H1 (cell line): ENCODE data around the gene ASL. TPM values are rescaled to one million over a fixed set of nuclear protein-coding genes. Genes with fewer than 3 reads are reported as not detected.
"Not testable (repeated sequence)": the region's sequence is repeated elsewhere in the genome, so short reads cannot be mapped to it uniquely, and the experiment has no call there.

Experiments
- CTCF ChIA-PET: fragments of 300-600 bp; sonication (Branson Sonifier 250); formaldehyde crosslinking; loops from one replicate; lab custom pipeline; 2021; ENCODE audit not compliant: partially characterized antibody; lab: Charles Lee
- POLR2A ChIA-PET: fragments of 300-600 bp; sonication (Branson Sonifier 250); formaldehyde crosslinking; loops from one replicate; lab custom pipeline; 2021; ENCODE audit warnings: inconsistent platforms; ENCODE audit not compliant: partially characterized antibody; lab: Charles Lee
- DNase-seq, 2 experiments: peaks; one replicate each; pipeline versions ENCODE4 v3.0.0 to v3.0.0-alpha.2; 2010 to 2022; ENCODE audit warnings: low spot score in 2 of 2, low read depth in 1 of 2, mixed read lengths in 1 of 2
- FAIRE-seq: peaks from 2 replicates; lab custom pipeline; 2011; peaks lifted over from hg19 to GRCh38; lab: Jason Lieb, UNC
- H2AFZ ChIP-seq: 2 replicates; pipeline ENCODE4 v1.8.1; 2012; ENCODE audit warnings: low read length, inconsistent platforms
- H2AK5ac ChIP-seq: 2 replicates; pipeline ENCODE4 v1.6.1; 2013; ENCODE audit warnings: low read depth, low read length
- H2BK120ac ChIP-seq: replicated peaks from 2 replicates; pipeline ENCODE3; 2013; ENCODE audit warnings: low read depth, low read length, inconsistent platforms
- H2BK12ac ChIP-seq: 2 replicates; pipeline ENCODE4 v1.6.1; 2013; ENCODE audit warnings: low read depth, low read length
- H2BK15ac ChIP-seq: 2 replicates; pipeline ENCODE4 v1.6.1; 2013; ENCODE audit warnings: low read length
- H2BK20ac ChIP-seq: 2 replicates; pipeline ENCODE4 v1.6.1; 2013; ENCODE audit warnings: low read length
- H2BK5ac ChIP-seq: 2 replicates; pipeline ENCODE4 v1.6.1; 2013; ENCODE audit warnings: low read depth, low read length
- H3K14ac ChIP-seq: 2 replicates; pipeline ENCODE4 v1.6.1; 2013; ENCODE audit warnings: inconsistent platforms; ENCODE audit not compliant: insufficient read length
- H3K18ac ChIP-seq: 2 replicates; pipeline ENCODE4 v1.6.1; 2013; ENCODE audit warnings: low read length; ENCODE audit errors: extremely low read depth
- H3K23ac ChIP-seq: 2 replicates; pipeline ENCODE4 v1.6.1; 2013; ENCODE audit warnings: inconsistent platforms; ENCODE audit not compliant: insufficient read length
- H3K23me2 ChIP-seq: 2 replicates; pipeline ENCODE4 v1.6.1; 2013; ENCODE audit warnings: low read depth, low read length
- H3K27ac ChIP-seq: 2 replicates; pipeline ENCODE4 v1.6.1; 2011; ENCODE audit warnings: low read depth, low read length, inconsistent platforms
- H3K27me3 ChIP-seq, 4 experiments: replicated peaks in 1 of 4; 1 replicate in 1 of 4; 2 replicates in 3 of 4; pipeline versions ENCODE4 v1.6.1 to v1.8.1; 2011 to 2013; ENCODE audit warnings: low read length in 3 of 4, mild to moderate bottlenecking in 3 of 4, inconsistent platforms in 2 of 4, mixed read lengths in 2 of 4, moderate library complexity in 1 of 4; ENCODE audit not compliant: control insufficient read depth in 3 of 4, insufficient read depth in 3 of 4; ENCODE audit errors: extremely low read depth in 1 of 4
- H3K36me3 ChIP-seq, 4 experiments: 2 replicates each; pipeline versions ENCODE4 v1.6.1 to v1.8.1; 2011 to 2013; ENCODE audit warnings: mild to moderate bottlenecking in 4 of 4, low read length in 3 of 4, moderate library complexity in 2 of 4, control low read depth in 1 of 4, inconsistent platforms in 1 of 4; ENCODE audit not compliant: insufficient read depth in 4 of 4, control insufficient read depth in 2 of 4
- H3K4ac ChIP-seq: replicated peaks from 2 replicates; pipeline ENCODE3; 2013; ENCODE audit warnings: low read length, low read depth, mixed read lengths, inconsistent platforms; ENCODE audit not compliant: insufficient read length
- H3K4me1 ChIP-seq, 4 experiments: replicated peaks in 1 of 4; 1 replicate in 1 of 4; 2 replicates in 3 of 4; pipeline versions ENCODE4 v1.6.1 to v1.8.1; 2011 to 2013; ENCODE audit warnings: low read length in 3 of 4, inconsistent platforms in 2 of 4, mixed read lengths in 1 of 4; ENCODE audit not compliant: insufficient read depth in 4 of 4, control insufficient read depth in 3 of 4
- H3K4me2 ChIP-seq, 2 experiments: 2 replicates each; pipeline versions ENCODE4 v1.6.1 to v1.8.1; 2011 to 2013; ENCODE audit warnings: low read depth in 2 of 2, low read length in 2 of 2, control low read depth in 1 of 2, inconsistent platforms in 1 of 2, mild to moderate bottlenecking in 1 of 2; ENCODE audit not compliant: insufficient read depth in 1 of 2
- H3K4me3 ChIP-seq, 4 experiments: fragments of 200-600, 300-600 bp in 1 of 4; sonication (generic), shearing (Covaris generic), sonication (Bioruptor Twin) in 1 of 4; 2 replicates each; pipeline versions ENCODE4 v1.5.1 to v1.8.1; 2011 to 2016; ENCODE audit warnings: low read length in 4 of 4, low read depth in 3 of 4, control low read depth in 2 of 4, inconsistent platforms in 2 of 4, mild to moderate bottlenecking in 2 of 4, mixed read lengths in 1 of 4, moderate library complexity in 1 of 4; ENCODE audit not compliant: insufficient read depth in 2 of 4; ENCODE audit errors: extremely low read depth in 1 of 4
- H3K56ac ChIP-seq: replicated peaks from 2 replicates; pipeline ENCODE3; 2013; ENCODE audit warnings: low read depth, mild to moderate bottlenecking, mixed read lengths, low read length, inconsistent platforms; ENCODE audit not compliant: insufficient read length
- H3K79me1 ChIP-seq: 2 replicates; pipeline ENCODE4 v1.6.1; 2013; ENCODE audit warnings: low read depth, low read length, control low read depth
- H3K79me2 ChIP-seq, 2 experiments: 2 replicates each; pipeline versions ENCODE4 v1.6.1 to v1.8.1; 2012 to 2013; ENCODE audit warnings: low read length in 2 of 2, mild to moderate bottlenecking in 2 of 2, inconsistent platforms in 1 of 2; ENCODE audit not compliant: insufficient read depth in 2 of 2, control insufficient read depth in 1 of 2
- H3K9ac ChIP-seq, 4 experiments: replicated peaks in 1 of 4; 1 replicate in 1 of 4; 2 replicates in 3 of 4; pipeline versions ENCODE4 v1.6.1 to v1.8.1; 2011 to 2013; ENCODE audit warnings: low read depth in 3 of 4, low read length in 3 of 4, control low read depth in 2 of 4, mild to moderate bottlenecking in 2 of 4, moderate library complexity in 2 of 4, inconsistent platforms in 1 of 4; ENCODE audit errors: extremely low read depth in 1 of 4
- H3K9me3 ChIP-seq, 2 experiments: 2 replicates each; pipeline versions ENCODE4 v1.6.1 to v1.8.1; 2012 to 2013; ENCODE audit warnings: mild to moderate bottlenecking in 2 of 2, moderate library complexity in 2 of 2, control low read depth in 1 of 2, inconsistent platforms in 1 of 2, low read depth in 1 of 2, low read length in 1 of 2, mixed read lengths in 1 of 2; ENCODE audit not compliant: insufficient read depth in 2 of 2
- H4K20me1 ChIP-seq, 2 experiments: replicated peaks in 1 of 2; 2 replicates each; pipeline versions ENCODE3 to v1.8.1; 2011 to 2013; ENCODE audit warnings: inconsistent platforms in 2 of 2, low read length in 2 of 2, mild to moderate bottlenecking in 1 of 2; ENCODE audit not compliant: insufficient read depth in 2 of 2, control insufficient read depth in 1 of 2
- H4K5ac ChIP-seq: 2 replicates; pipeline ENCODE4 v1.6.1; 2013; ENCODE audit warnings: low read length, low read depth, mixed read lengths, inconsistent platforms; ENCODE audit not compliant: insufficient read length
- H4K8ac ChIP-seq: 2 replicates; pipeline ENCODE4 v1.8.0; 2013; ENCODE audit warnings: mild to moderate bottlenecking, moderate library complexity, low read length, inconsistent platforms; ENCODE audit not compliant: insufficient read depth; ENCODE audit errors: extremely low read depth
- H4K91ac ChIP-seq: replicated peaks from 2 replicates; pipeline ENCODE3; 2013; ENCODE audit warnings: low read length, mixed read lengths, inconsistent platforms; ENCODE audit not compliant: insufficient read length
- WGBS, 2 experiments: shearing (Covaris generic) in 1 of 2; methylation state at CpG; one replicate each; pipeline versions ENCODE4 v1.1.6 to v1.1.7; 2013 to 2015; ENCODE audit warnings: low lambda C conversion rate in 2 of 2, mixed read lengths in 2 of 2, inconsistent platforms in 1 of 2, low coverage in 1 of 2, missing lambda C conversion rate in 1 of 2; ENCODE audit not compliant: insufficient replicate concordance in 2 of 2, insufficient coverage in 1 of 2, insufficient read length in 1 of 2; ENCODE audit errors: extremely low coverage in 1 of 2, missing lambda C conversion rate in 1 of 2; 5-methylcytosine and 5-hydroxymethylcytosine counted together
- polyA plus RNA-seq, 7 experiments: library from polyadenylated mRNA; depleted of rRNA in 3 of 7; stranded (reverse) in 5 of 7; unstranded in 2 of 7; fragments of >200 nt in 5 of 7; fragments of 200-250 nt in 2 of 7; gene quantifications; 1 replicate in 5 of 7; 2 replicates in 1 of 7; 4 replicates in 1 of 7; pipeline versions ENCODE4 v1.2.1 to v1.2.3, GENCODE V29; 2011 to 2013; ENCODE audit warnings: missing spikeins in 2 of 7, mixed read lengths in 2 of 7
- total RNA-seq: library from RNA; stranded (reverse); fragmentation: NEBNext Ultra II Directional; extraction: Animal tissue kit (Norgen Biotek cat#: 25700); gene quantifications from 2 replicates; pipeline ENCODE4 v1.2.1, GENCODE V29; 2021

Gene ASL
- total and polyA plus RNA-seq, 2 of the 8 experiments (the other 6 are each of a cell fraction or from before 2014, with no cell fraction given), result 23.3 to 35.3 TPM

DNA sequence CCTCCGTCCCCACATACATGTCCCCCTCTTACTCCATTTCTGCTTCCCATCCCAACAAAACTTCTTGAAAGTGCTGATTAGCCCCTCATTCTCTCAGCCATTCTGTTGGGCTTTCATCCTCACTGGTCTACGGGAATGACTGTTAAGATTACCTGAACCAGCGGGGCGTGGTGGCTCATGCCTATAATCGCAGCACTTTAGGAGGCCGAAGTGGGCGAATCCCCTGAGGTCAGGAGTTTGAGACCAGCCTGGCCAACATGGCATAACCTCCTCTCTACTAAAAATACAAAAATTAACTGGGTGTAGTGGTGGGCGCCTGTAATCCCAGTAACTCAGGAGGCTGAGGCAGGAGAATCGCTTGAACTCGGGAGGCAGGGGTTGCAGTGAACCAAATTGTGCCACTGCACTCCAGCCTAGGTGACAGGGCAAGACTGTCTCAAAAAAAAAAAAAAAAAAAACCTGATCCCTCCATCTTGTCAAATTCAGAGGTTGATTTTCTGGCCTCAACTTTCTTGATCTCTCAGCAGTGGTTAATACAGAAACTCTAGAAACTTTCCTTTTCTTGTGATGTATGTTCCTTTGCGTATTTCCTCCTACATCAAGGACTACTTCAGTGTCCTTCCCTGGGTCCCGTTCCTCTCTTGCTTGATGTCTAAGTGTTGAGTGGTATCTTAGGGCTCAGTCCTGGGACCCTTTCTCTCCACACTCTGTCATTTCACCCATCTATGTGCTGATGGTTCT lies 41.2 kb downstream of the ASL start:
- H4K8ac ChIP-seq, H2BK5ac ChIP-seq, H2BK12ac ChIP-seq, FAIRE-seq, H4K5ac ChIP-seq, H2BK20ac ChIP-seq, H3K9ac ChIP-seq, H3K27ac ChIP-seq, H3K4ac ChIP-seq, H3K18ac ChIP-seq, H3K79me1 ChIP-seq, H3K4me2 ChIP-seq, H2AK5ac ChIP-seq, CTCF ChIA-PET, H3K4me3 ChIP-seq, DNase-seq, H3K36me3 ChIP-seq, H3K56ac ChIP-seq, H2BK120ac ChIP-seq, H4K20me1 ChIP-seq, H3K9me3 ChIP-seq, H2BK15ac ChIP-seq, H4K91ac ChIP-seq, H3K23me2 ChIP-seq, H3K27me3 ChIP-seq, H2AFZ ChIP-seq, H3K14ac ChIP-seq, H3K23ac ChIP-seq, H3K4me1 ChIP-seq: not testable (repeated sequence)
- POLR2A ChIA-PET, result interaction anchor here (2.0 to 2.8 kb wide), 2 partner anchors 10 to 41 kb away, joined by 7 to 10 read pairs; partner anchors contain the start of gene ASL
- 84% methylated on average over 12 of the region's 12 CpGs; no CpG with 5 or more reads in 1 of the 2 experiments for WGBS, 2 experiments
- H3K79me2 ChIP-seq, result peaks cover 17 to 62% of the 10 kb centered on the region in 2 experiments
